K562 (cell line): ENCODE measurements around the gene MEOX1. TPM values are rescaled to one million over a fixed set of nuclear protein-coding genes. Genes with fewer than 3 reads are reported as not detected.

Experiments used
- ATAC-seq: fragments of 200-7000 bp; cut with Tn5 transposase; 3 replicates; pipeline ENCODE4 v1.9.1; 2020; ENCODE audit warnings: moderate library complexity
- BruUV-seq: library from RNA; stranded (reverse); fragments of 400-500 nt; replicated peaks from 2 replicates; lab custom pipeline; 2021; lab: Mats Ljungman, UMichigan
- CTCF ChIA-PET: fragments of 300-600 bp; formaldehyde crosslinking; extraction: SDS; loops from one replicate; lab custom pipeline; 2021; ENCODE audit warnings: low intra/inter-chr PET ratio; lab: Yijun Ruan, JAX
- POLR2A ChIA-PET: fragments of 300-600, 350-650 bp; sonication (Branson Sonifier 250); formaldehyde crosslinking; extraction: SDS; loops from one replicate; lab custom pipeline; 2021; ENCODE audit warnings: antibody characterized with exemption, inconsistent platforms; lab: Yijun Ruan, JAX
- DNase-seq, 4 experiments: peaks; one replicate each; pipeline versions ENCODE4 v3.0.0 to v3.0.0-alpha.2; 2011 to 2018; ENCODE audit warnings: low spot score in 3 of 4, mixed read lengths in 3 of 4; ENCODE audit errors: extremely low read depth in 1 of 4
- FAIRE-seq: peaks from 2 replicates; lab custom pipeline; 2011; peaks lifted over from hg19 to GRCh38; lab: Jason Lieb, UNC
- H2AFZ ChIP-seq: 2 replicates; pipeline ENCODE4 v1.6.0; 2011; ENCODE audit warnings: low read depth, low read length, control low read depth, inconsistent platforms
- H3K27ac ChIP-seq: fragments of 200-600 bp; 3 replicates; pipeline ENCODE4 v1.8.0; 2011; ENCODE audit warnings: low read depth, mild to moderate bottlenecking, control low read depth, inconsistent platforms, low read length, moderate library complexity, mixed read lengths; ENCODE audit errors: extremely low read depth
- H3K27me3 ChIP-seq, 2 experiments: fragments of 300-600 bp in 1 of 2; 2 replicates in 1 of 2; 3 replicates in 1 of 2; pipeline versions ENCODE4 v1.6.0 to v1.8.0; 2011; ENCODE audit warnings: inconsistent platforms in 2 of 2, low read length in 2 of 2, mild to moderate bottlenecking in 1 of 2, mixed read lengths in 1 of 2, moderate library complexity in 1 of 2; ENCODE audit not compliant: control insufficient read depth in 2 of 2, insufficient read depth in 2 of 2
- H3K36me3 ChIP-seq: fragments of 300-600 bp; 3 replicates; pipeline ENCODE4 v1.8.0; 2011; ENCODE audit warnings: mild to moderate bottlenecking, low read length, inconsistent platforms; ENCODE audit not compliant: control insufficient read depth, insufficient read depth
- H3K4me1 ChIP-seq, 2 experiments: fragments of 200-600 bp in 1 of 2; replicated peaks in 1 of 2; 2 replicates in 1 of 2; 3 replicates in 1 of 2; pipeline versions ENCODE4 v1.5.1 to v1.8.0; 2011; ENCODE audit warnings: inconsistent platforms in 2 of 2, low read length in 2 of 2, mild to moderate bottlenecking in 1 of 2, mixed read lengths in 1 of 2, moderate library complexity in 1 of 2; ENCODE audit not compliant: control insufficient read depth in 2 of 2, insufficient read depth in 2 of 2
- H3K4me2 ChIP-seq: 2 replicates; pipeline ENCODE4 v1.6.1; 2011; ENCODE audit warnings: low read length, control low read depth, inconsistent platforms, mixed read lengths; ENCODE audit not compliant: insufficient read depth
- H3K4me3 ChIP-seq: fragments of 200-600 bp; sonication (generic), shearing (Covaris generic); 2 replicates; pipeline ENCODE4 v1.5.1; 2016; ENCODE audit warnings: control low read depth, inconsistent platforms
- H3K79me2 ChIP-seq: fragments of 200-600 bp; 3 replicates; pipeline ENCODE4 v1.8.0; 2011; ENCODE audit warnings: low read length, inconsistent platforms; ENCODE audit not compliant: control insufficient read depth, insufficient read depth
- H3K9ac ChIP-seq, 2 experiments: 2 replicates each; pipeline versions ENCODE4 v1.6.0 to v1.6.1; 2011; ENCODE audit warnings: low read depth in 2 of 2, low read length in 2 of 2, control low read depth in 1 of 2, inconsistent platforms in 1 of 2, mild to moderate bottlenecking in 1 of 2, mixed read lengths in 1 of 2; ENCODE audit not compliant: insufficient read depth in 1 of 2
- H3K9me1 ChIP-seq: one replicate; pipeline ENCODE4 v1.6.0; 2011; ENCODE audit warnings: inconsistent platforms, mild to moderate bottlenecking, low read length, moderate library complexity; ENCODE audit not compliant: control insufficient read depth, insufficient read depth
- H3K9me3 ChIP-seq: replicated peaks from 2 replicates; pipeline ENCODE4 v1.5.1; 2011; ENCODE audit warnings: low read depth, low read length, inconsistent platforms; ENCODE audit not compliant: control insufficient read depth, insufficient read depth
- H4K20me1 ChIP-seq: replicated peaks from 2 replicates; pipeline ENCODE4 v1.6.1; 2011; ENCODE audit warnings: low read length, inconsistent platforms, mixed read lengths; ENCODE audit not compliant: control insufficient read depth, insufficient read depth
- COPS2 ChIP-seq: fragments of 450-650 bp; conservative IDR thresholded peaks from 2 replicates; pipeline ENCODE4 v1.6.1; 2016; ENCODE audit warnings: mild to moderate bottlenecking, moderate library complexity
- DPF2 ChIP-seq: fragments of 450-650 bp; IDR thresholded peaks from 2 replicates; pipeline ENCODE4 v1.6.1; 2016
- ELF2 ChIP-seq: fragments of 250-450 bp; sonication (Bioruptor Pico); IDR thresholded peaks from 2 replicates; pipeline ENCODE4 v1.5.0; 2021; ENCODE audit warnings: mild to moderate bottlenecking
- HDAC8 ChIP-seq: fragments of 450-650 bp; IDR thresholded peaks from 2 replicates; pipeline ENCODE4 v1.6.1; 2016; ENCODE audit warnings: mild to moderate bottlenecking, missing genetic modification characterization, moderate library complexity, missing compliant biosample characterization
- HNRNPH1 ChIP-seq: fragments of 200-400 bp; formaldehyde crosslinking; optimal IDR thresholded peaks from 2 replicates; pipeline ENCODE3; 2017; ENCODE audit warnings: low read depth, mild to moderate bottlenecking, low read length, moderate library complexity
- HOXB6 ChIP-seq: fragments of 250-450 bp; sonication (Bioruptor Pico); IDR thresholded peaks from 2 replicates; pipeline ENCODE4 v1.5.1; 2022; ENCODE audit warnings: mild to moderate bottlenecking, borderline replicate concordance
- MYNN ChIP-seq, 2 experiments: sonication (generic); formaldehyde crosslinking in 1 of 2; IDR thresholded peaks; 2 replicates each; pipeline versions ENCODE4 v1.5.0 to v1.6.1; 2016 to 2020; ENCODE audit warnings: antibody characterized with exemption in 1 of 2, missing genetic modification reagents in 1 of 2
- PHF21A ChIP-seq: fragments of 450-650 bp; IDR thresholded peaks from 2 replicates; pipeline ENCODE4 v1.6.1; 2017; ENCODE audit warnings: low read depth, borderline replicate concordance
- RUNX1 ChIP-seq: sonication (generic); IDR thresholded peaks from 2 replicates; pipeline ENCODE4 v1.6.1; 2016; ENCODE audit warnings: antibody characterized with exemption, low read depth
- TRIM24 ChIP-seq, 2 experiments: fragments of 450-650 bp; IDR thresholded peaks; 2 replicates each; pipeline ENCODE4 v1.6.1; 2016
- TSC22D4 ChIP-seq: fragments of 450-650 bp; IDR thresholded peaks from 2 replicates; pipeline ENCODE4 v1.6.1; 2016; ENCODE audit warnings: missing genetic modification characterization, missing biosample characterization, control low read depth
- YBX1 ChIP-seq: fragments of 450-650 bp; IDR thresholded peaks from 2 replicates; pipeline ENCODE4 v1.7.1; 2016; ENCODE audit warnings: mild to moderate bottlenecking
- ZNF57 ChIP-seq: fragments of 450-650 bp; formaldehyde crosslinking; IDR thresholded peaks from 2 replicates; pipeline ENCODE4 v1.4.0; 2020; ENCODE audit warnings: mild to moderate bottlenecking, moderate library complexity
- ZNF695 ChIP-seq: fragments of 450-650 bp; formaldehyde crosslinking; IDR thresholded peaks from 2 replicates; pipeline ENCODE4 v1.4.0; 2020; ENCODE audit warnings: mild to moderate bottlenecking, moderate library complexity
- WGBS: fragments of 100-300 bp; shearing (Covaris generic); methylation state at CpG from one replicate; pipeline ENCODE4 v1.1.6; 2016; ENCODE audit warnings: low coverage, mixed read lengths; ENCODE audit not compliant: insufficient coverage; ENCODE audit errors: missing lambda C conversion rate; 5-methylcytosine and 5-hydroxymethylcytosine counted together
- in situ Hi-C: fragments of 300-500 bp; cut with MboI; formaldehyde crosslinking; loops from 4 replicates; pipeline ENCODE4 v1.15.0; 2018; ENCODE audit warnings: inconsistent platforms, mixed read lengths
- intact Hi-C: fragments of 100-400 bp; cut with micrococcal nuclease; formaldehyde crosslinking; loops from 2 replicates; pipeline ENCODE4 v1.14.2; 2022
- polyA plus RNA-seq, 8 experiments: library from polyadenylated mRNA; depleted of rRNA in 4 of 8; stranded (reverse) in 5 of 8; unstranded in 3 of 8; fragments of >200 nt; fragmentation: Nextera tagmentation in 2 of 8; fragmentation: Illumina TruSeq in 1 of 8; extraction: Ambion mirVana in 2 of 8; extraction: Trizol in 1 of 8; gene quantifications; 2 replicates each; pipeline versions ENCODE4 v1.2.1 to v1.2.3, GENCODE V29; 2011 to 2014; ENCODE audit warnings: inconsistent platforms in 1 of 8, missing spikeins in 1 of 8
- total RNA-seq, 7 experiments: library from RNA; depleted of rRNA in 6 of 7; stranded (reverse); fragments of >200 nt in 6 of 7; fragmentation: Illumina TruSeq in 2 of 7; extraction: Trizol in 2 of 7; gene quantifications; 2 replicates each; pipeline versions ENCODE4 v1.2.1 to v1.2.3, GENCODE V29; 2011 to 2021; ENCODE audit warnings: low replicate concordance in 1 of 7
- TF ChIP-seq, protein P1 (sequence below): sonication (generic); formaldehyde crosslinking; IDR thresholded peaks from 2 replicates; pipeline ENCODE4 v1.8.0; 2022; ENCODE audit warnings: mild to moderate bottlenecking, missing genetic modification reagents
- TF ChIP-seq, protein P2 (sequence below): fragments of 450-650 bp; IDR thresholded peaks from 2 replicates; pipeline ENCODE4 v1.6.1; 2016

The MEOX1 gene
- total and polyA plus RNA-seq, 9 of the 15 experiments (the other 6 are each of a cell fraction or from before 2014, with no cell fraction given), result not detected

DNA sequence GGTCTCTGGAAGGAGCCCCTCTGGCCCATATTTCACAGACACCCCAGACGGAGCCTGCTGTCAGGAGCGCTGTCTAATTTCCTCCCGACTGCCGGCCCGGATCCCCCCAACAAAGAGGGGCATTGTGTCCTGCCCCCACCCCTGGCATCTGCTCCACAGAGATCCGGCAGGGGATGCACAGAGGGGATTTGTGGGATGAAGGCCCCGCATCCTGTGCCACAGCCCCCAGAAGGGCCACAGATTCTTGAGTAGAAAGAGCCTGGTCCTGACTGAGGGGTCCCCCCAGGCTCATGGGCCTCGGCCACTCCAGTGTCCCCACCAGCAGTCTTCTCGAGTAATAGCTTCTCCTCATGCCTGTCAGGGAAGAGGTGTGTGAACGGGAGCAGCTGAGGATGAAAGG is 29.5 kb downstream of the MEOX1 start (continued):
- TF ChIP-seq, protein P1, sequence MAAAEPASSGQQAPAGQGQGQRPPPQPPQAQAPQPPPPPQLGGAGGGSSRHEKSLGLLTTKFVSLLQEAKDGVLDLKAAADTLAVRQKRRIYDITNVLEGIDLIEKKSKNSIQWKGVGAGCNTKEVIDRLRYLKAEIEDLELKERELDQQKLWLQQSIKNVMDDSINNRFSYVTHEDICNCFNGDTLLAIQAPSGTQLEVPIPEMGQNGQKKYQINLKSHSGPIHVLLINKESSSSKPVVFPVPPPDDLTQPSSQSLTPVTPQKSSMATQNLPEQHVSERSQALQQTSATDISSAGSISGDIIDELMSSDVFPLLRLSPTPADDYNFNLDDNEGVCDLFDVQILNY (CRISPR knock-in tag), result no peak
- TF ChIP-seq ZNF695 (CRISPR knock-in tag) (no peak), PHF21A (no peak), HNRNPH1 (no peak), TRIM24 (IDR thresholded peaks at IDR 0.05) (no peak)
- TF ChIP-seq, protein P2, sequence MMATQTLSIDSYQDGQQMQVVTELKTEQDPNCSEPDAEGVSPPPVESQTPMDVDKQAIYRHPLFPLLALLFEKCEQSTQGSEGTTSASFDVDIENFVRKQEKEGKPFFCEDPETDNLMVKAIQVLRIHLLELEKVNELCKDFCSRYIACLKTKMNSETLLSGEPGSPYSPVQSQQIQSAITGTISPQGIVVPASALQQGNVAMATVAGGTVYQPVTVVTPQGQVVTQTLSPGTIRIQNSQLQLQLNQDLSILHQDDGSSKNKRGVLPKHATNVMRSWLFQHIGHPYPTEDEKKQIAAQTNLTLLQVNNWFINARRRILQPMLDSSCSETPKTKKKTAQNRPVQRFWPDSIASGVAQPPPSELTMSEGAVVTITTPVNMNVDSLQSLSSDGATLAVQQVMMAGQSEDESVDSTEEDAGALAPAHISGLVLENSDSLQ, result no peak

DNA sequence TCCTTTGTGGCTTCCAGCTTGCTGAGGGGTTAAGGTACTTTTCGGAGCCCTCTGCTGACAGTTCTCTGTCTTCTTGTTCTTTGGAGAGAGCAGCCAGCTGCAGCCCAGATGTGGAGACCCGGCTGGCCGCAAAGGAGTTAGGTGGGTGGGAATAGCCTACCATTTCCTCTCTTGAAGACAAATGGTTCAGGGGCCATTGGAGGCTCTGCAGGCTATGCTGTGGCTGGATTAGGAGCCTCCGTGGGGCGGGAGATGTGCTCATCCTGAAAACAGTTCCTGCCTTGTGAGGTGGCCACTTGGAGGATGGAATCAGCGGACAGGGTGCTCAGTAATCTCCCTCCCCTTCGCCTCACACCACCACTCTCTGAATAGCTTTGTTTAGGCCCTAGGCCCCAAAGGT is 30.3 kb downstream of the MEOX1 start:
- intact Hi-C loops, result no loop called here
- 0 out of 5 replicates have a peak, but pooled peaks cover 0 to 3% of the 10 kb centered on the region in 2 experiments for H3K4me1 ChIP-seq
- TF ChIP-seq ZNF57 (no peak), HOXB6 (no peak), RUNX1 (no peak), ZNF695 (CRISPR knock-in tag) (no peak), HDAC8 (tag) (no peak), COPS2 (no peak), ELF2 (CRISPR knock-in tag) (no peak), DPF2 (no peak), TSC22D4 (tag) (no peak), YBX1 (no peak), MYNN (IDR thresholded peaks at IDR 0.05) (no peak), MYNN (CRISPR knock-in tag; IDR thresholded peaks at IDR 0.05) (no peak)
- TF ChIP-seq, all 486 proteins: peak for 0
- no TSS peak for BruUV-seq
- FAIRE-seq (no peak), ATAC-seq (no peak), DNase-seq (no peak)
- Histone ChIP-seq H3K27ac (no peak overlapping the region), H3K9me1 (no peaks in the 10 kb centered on the region), H3K9me3 (no peaks in the 10 kb centered on the region; the same call in 1 of the 2 replicates), H3K27me3 (peaks cover 33 to 78% of the 10 kb centered on the region in 2 experiments), H3K4me3 (no peak overlapping the region), H3K9ac (no peak overlapping the region), H3K79me2 (no peaks in the 10 kb centered on the region), H3K36me3 (no peaks in the 10 kb centered on the region), H3K4me2 (no peak overlapping the region), H2AFZ (no peak overlapping the region), H4K20me1 (no peaks in the 10 kb centered on the region; the same call in 1 of the 2 replicates)
- in situ Hi-C loops, result no loop called here
- ChIA-PET POLR2A (interaction anchor here (1.3 kb wide), 1 partner anchor 17 kb away, joined by 4 read pairs; no protein-coding TSS in a partner anchor), CTCF (no interaction called here)
- 2% methylated on average over 5 of the region's 7 CpGs for WGBS
